ENCODE data around the gene DNMT3L. TPM values are rescaled to one million over a fixed set of nuclear protein-coding genes. Genes with fewer than 3 reads are reported as not detected.

DNMT3L gene
- total RNA-seq, 2 experiments from 2014 or later: not detected

- H3K4me1 ChIP-seq (ENCODE audit: insufficient read depth, low read length, poor library complexity, severe bottlenecking): peaks cover 21% of the 10 kb centered on the region
- H3K36me3 ChIP-seq (ENCODE audit: insufficient read depth, low read length): no peaks in the 10 kb centered on the region
- no peaks in the 10 kb centered on the region for H3K9me3 ChIP-seq (ENCODE audit: low read length)
- H3K79me2 ChIP-seq (ENCODE audit: insufficient read depth, low read depth, low read length): no peaks in the 10 kb centered on the region
- ChIA-PET POLR2A (interaction anchor here (0.6 kb wide), 1 partner anchor 15 kb away, joined by 4 read pairs; no protein-coding TSS in a partner anchor), CTCF (ENCODE audit: unreplicated experiment) (no interaction called here)
- H3K27ac ChIP-seq (ENCODE audit: low read depth, low read length, poor library complexity, severe bottlenecking): no peak overlapping the region
- no peak overlapping the region for H3K4me2 ChIP-seq (ENCODE audit: low read length)
- TF ChIP-seq EZH2phosphoT487 (IDR thresholded peaks at IDR 0.05; ENCODE audit: borderline replicate concordance, low read depth, low read length) (no peak), CTCF (conservative IDR thresholded peaks at IDR 0.05; ENCODE audit: low read length) (no peak)
- BruUV-seq (replicated peaks): no TSS peak
- no peak for DNase-seq (ENCODE audit: low spot score)
- intact Hi-C loops (cut with micrococcal nuclease; ENCODE audit: unreplicated experiment): no loop called here
- H3K4me3 ChIP-seq (ENCODE audit: low read depth, low read length, poor library complexity, severe bottlenecking): no peak overlapping the region
- H3K9me2 ChIP-seq (ENCODE audit: insufficient read depth, low read length): no peaks in the 10 kb centered on the region
- no peaks in the 10 kb centered on the region for H4K20me1 ChIP-seq (ENCODE audit: insufficient read depth, low read length)
- no peak overlapping the region for H2AFZ ChIP-seq (ENCODE audit: low read length)
Measured at GRCh38 chr21:44291078-44291935, 29.6 kb upstream of the DNMT3L start.

- no peak for DNase-seq (ENCODE audit: low spot score)
Measured at GRCh38 chr21:44290327-44291077, 28.8 kb upstream of the DNMT3L start.

More at GRCh38 chr21:44290327-44291077, 28.8 kb upstream of the DNMT3L start:
- no peaks in the 10 kb centered on the region for H3K79me2 ChIP-seq (ENCODE audit: insufficient read depth, low read depth, low read length)
- no peak overlapping the region for H2AFZ ChIP-seq (ENCODE audit: low read length)
- POLR2A ChIA-PET: interaction anchor here (0.6 kb wide), 1 partner anchor 14 kb away, joined by 4 read pairs; no protein-coding TSS in a partner anchor
- H3K27ac ChIP-seq (ENCODE audit: low read depth, low read length, poor library complexity, severe bottlenecking): no peak overlapping the region
- no peaks in the 10 kb centered on the region for H3K36me3 ChIP-seq (ENCODE audit: insufficient read depth, low read length)
- peaks cover 13% of the 10 kb centered on the region for H3K4me1 ChIP-seq (ENCODE audit: insufficient read depth, low read length, poor library complexity, severe bottlenecking)
- H3K9me3 ChIP-seq (ENCODE audit: low read length): no peaks in the 10 kb centered on the region
- CTCF ChIA-PET (ENCODE audit: unreplicated experiment): no interaction called here
- BruUV-seq (replicated peaks): no TSS peak
- no peaks in the 10 kb centered on the region for H3K9me2 ChIP-seq (ENCODE audit: insufficient read depth, low read length)
- H3K4me3 ChIP-seq (ENCODE audit: low read depth, low read length, poor library complexity, severe bottlenecking): no peak overlapping the region
- H3K4me2 ChIP-seq (ENCODE audit: low read length): no peak overlapping the region
- intact Hi-C loops (cut with micrococcal nuclease; ENCODE audit: unreplicated experiment): no loop called here
- no peaks in the 10 kb centered on the region for H4K20me1 ChIP-seq (ENCODE audit: insufficient read depth, low read length)
- no peak for TF ChIP-seq EZH2phosphoT487 (IDR thresholded peaks at IDR 0.05; ENCODE audit: borderline replicate concordance, low read depth, low read length)
- no peak for TF ChIP-seq CTCF (conservative IDR thresholded peaks at IDR 0.05; ENCODE audit: low read length)
